HepG2 (cell line): Measurements from ENCODE around the gene NAV2. TPM values are rescaled to one million over a fixed set of nuclear protein-coding genes. Genes with fewer than 3 reads are reported as not detected.

ENCODE experiments used
- HES4 ChIP-seq: sonication (generic); formaldehyde crosslinking; IDR thresholded peaks from 2 replicates; pipeline ENCODE4 v1.9.0; 2021; ENCODE audit warnings: mild to moderate bottlenecking, missing genetic modification reagents, borderline replicate concordance
- HMG20A ChIP-seq: IDR thresholded peaks from 2 replicates; pipeline ENCODE4 v1.6.1; 2016; ENCODE audit warnings: borderline replicate concordance
- HOXA5 ChIP-seq: sonication (generic); formaldehyde crosslinking; IDR thresholded peaks from 2 replicates; pipeline ENCODE4 v1.4.0; 2020; ENCODE audit warnings: missing genetic modification reagents
- MEF2D ChIP-seq: sonication (generic); formaldehyde crosslinking; IDR thresholded peaks from 2 replicates; pipeline ENCODE4 v1.5.1; 2020; ENCODE audit warnings: mild to moderate bottlenecking, missing genetic modification reagents
- SP4 ChIP-seq: sonication (generic); formaldehyde crosslinking; IDR thresholded peaks from 2 replicates; pipeline ENCODE4 v1.8.1; 2023; ENCODE audit warnings: mild to moderate bottlenecking, missing genetic modification reagents
- STAG1 ChIP-seq: sonication (generic); formaldehyde crosslinking; IDR thresholded peaks from 2 replicates; pipeline ENCODE4 v1.4.0; 2020; ENCODE audit warnings: missing genetic modification reagents
- ZNF180 ChIP-seq: sonication (generic); formaldehyde crosslinking; IDR thresholded peaks from 2 replicates; pipeline ENCODE4 v1.4.0; 2020; ENCODE audit warnings: low read depth, missing genetic modification reagents, borderline replicate concordance
- ZNF724P ChIP-seq: sonication (generic); formaldehyde crosslinking; IDR thresholded peaks from 2 replicates; pipeline ENCODE4 v1.8.0; 2022; ENCODE audit warnings: missing genetic modification reagents, borderline replicate concordance
- ZNF775 ChIP-seq: sonication (generic); formaldehyde crosslinking; IDR thresholded peaks from 2 replicates; pipeline ENCODE4 v1.4.0; 2020; ENCODE audit warnings: missing genetic modification reagents, mild to moderate bottlenecking, moderate library complexity, borderline replicate concordance
- ZSCAN21 ChIP-seq: sonication (generic); formaldehyde crosslinking; IDR thresholded peaks from 2 replicates; pipeline ENCODE4 v1.8.0; 2022; ENCODE audit warnings: mild to moderate bottlenecking, missing genetic modification reagents, moderate library complexity, borderline replicate concordance
- polyA plus RNA-seq, 8 experiments: library from polyadenylated mRNA; depleted of rRNA in 3 of 8; stranded (reverse) in 7 of 8; unstranded in 1 of 8; fragments of >200 nt; fragmentation: Illumina TruSeq in 4 of 8; extraction: Trizol in 4 of 8; gene quantifications; 2 replicates each; pipeline versions ENCODE4 v1.2.1 to v1.2.3, GENCODE V29; 2011 to 2016; ENCODE audit warnings: low read depth in 4 of 8, missing spikeins in 1 of 8, mixed read lengths in 1 of 8; ENCODE audit not compliant: insufficient read depth in 1 of 8
- total RNA-seq, 5 experiments: library from RNA; depleted of rRNA; stranded (reverse); fragments of >200 nt; fragmentation: Illumina TruSeq; extraction: Trizol; gene quantifications; 2 replicates each; pipeline ENCODE4 v1.2.3, GENCODE V29; 2016; ENCODE audit warnings: low read depth in 1 of 5
- TF ChIP-seq, protein P1 (sequence below), 2 experiments: fragments of 450-650 bp in 1 of 2; sonication (generic) in 1 of 2; formaldehyde crosslinking in 1 of 2; IDR thresholded peaks; 2 replicates each; pipeline versions ENCODE4 v1.6.1 to v1.8.0; 2016 to 2022; ENCODE audit warnings: antibody characterized with exemption in 1 of 2, mild to moderate bottlenecking in 1 of 2, missing genetic modification reagents in 1 of 2
- TF ChIP-seq, protein P2 (sequence below): sonication (generic); formaldehyde crosslinking; IDR thresholded peaks from 2 replicates; pipeline ENCODE4 v1.4.0; 2020; ENCODE audit warnings: missing genetic modification reagents, borderline replicate concordance
- TF ChIP-seq, protein P3 (sequence below): sonication (generic); formaldehyde crosslinking; conservative IDR thresholded peaks from 2 replicates; pipeline ENCODE4 v1.8.0; 2022; ENCODE audit warnings: mild to moderate bottlenecking, moderate library complexity, missing genetic modification reagents
- TF ChIP-seq, protein P4 (sequence below): sonication (generic); formaldehyde crosslinking; IDR thresholded peaks from 2 replicates; pipeline ENCODE4 v1.4.0; 2020; ENCODE audit warnings: mild to moderate bottlenecking, missing genetic modification reagents

NAV2 gene
- total and polyA plus RNA-seq, 2 of the 13 experiments (the other 11 are each of a cell fraction or from before 2014, with no cell fraction given): 9.3 to 34.6 TPM

DNA sequence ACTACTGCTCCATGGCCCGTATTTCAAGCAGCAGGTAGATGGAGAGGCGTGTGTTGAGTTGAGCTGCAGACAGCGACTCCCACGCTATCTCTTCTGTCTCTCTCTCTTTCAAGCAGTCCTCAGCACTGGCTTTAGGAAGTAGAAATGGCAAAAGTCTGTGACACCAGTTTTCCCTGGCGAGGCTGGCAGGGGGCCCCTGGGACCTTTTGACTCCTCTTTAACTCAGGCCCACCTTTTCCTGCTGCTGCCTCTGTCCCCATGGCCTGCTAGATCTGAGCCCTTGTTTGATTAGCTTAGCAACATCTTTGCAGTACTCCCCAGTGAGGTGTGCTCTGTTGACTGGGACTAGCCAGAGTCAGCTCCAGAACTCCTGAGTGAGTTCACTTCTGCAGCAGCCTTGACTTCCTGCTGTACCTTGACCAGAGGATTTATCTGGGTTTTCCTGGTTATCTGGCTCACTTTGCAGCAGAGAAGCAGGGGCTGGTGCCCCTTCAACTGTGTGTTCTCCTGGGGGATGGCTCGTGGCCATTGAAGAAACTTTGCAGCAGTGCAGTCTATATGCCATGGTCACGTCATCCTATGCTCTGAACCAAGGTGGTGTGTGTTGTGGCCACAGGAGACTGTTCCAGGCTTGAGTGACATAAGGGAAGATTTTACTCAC, 263.8 kb downstream of the NAV2 start (continued):
- TF ChIP-seq, protein P1, sequence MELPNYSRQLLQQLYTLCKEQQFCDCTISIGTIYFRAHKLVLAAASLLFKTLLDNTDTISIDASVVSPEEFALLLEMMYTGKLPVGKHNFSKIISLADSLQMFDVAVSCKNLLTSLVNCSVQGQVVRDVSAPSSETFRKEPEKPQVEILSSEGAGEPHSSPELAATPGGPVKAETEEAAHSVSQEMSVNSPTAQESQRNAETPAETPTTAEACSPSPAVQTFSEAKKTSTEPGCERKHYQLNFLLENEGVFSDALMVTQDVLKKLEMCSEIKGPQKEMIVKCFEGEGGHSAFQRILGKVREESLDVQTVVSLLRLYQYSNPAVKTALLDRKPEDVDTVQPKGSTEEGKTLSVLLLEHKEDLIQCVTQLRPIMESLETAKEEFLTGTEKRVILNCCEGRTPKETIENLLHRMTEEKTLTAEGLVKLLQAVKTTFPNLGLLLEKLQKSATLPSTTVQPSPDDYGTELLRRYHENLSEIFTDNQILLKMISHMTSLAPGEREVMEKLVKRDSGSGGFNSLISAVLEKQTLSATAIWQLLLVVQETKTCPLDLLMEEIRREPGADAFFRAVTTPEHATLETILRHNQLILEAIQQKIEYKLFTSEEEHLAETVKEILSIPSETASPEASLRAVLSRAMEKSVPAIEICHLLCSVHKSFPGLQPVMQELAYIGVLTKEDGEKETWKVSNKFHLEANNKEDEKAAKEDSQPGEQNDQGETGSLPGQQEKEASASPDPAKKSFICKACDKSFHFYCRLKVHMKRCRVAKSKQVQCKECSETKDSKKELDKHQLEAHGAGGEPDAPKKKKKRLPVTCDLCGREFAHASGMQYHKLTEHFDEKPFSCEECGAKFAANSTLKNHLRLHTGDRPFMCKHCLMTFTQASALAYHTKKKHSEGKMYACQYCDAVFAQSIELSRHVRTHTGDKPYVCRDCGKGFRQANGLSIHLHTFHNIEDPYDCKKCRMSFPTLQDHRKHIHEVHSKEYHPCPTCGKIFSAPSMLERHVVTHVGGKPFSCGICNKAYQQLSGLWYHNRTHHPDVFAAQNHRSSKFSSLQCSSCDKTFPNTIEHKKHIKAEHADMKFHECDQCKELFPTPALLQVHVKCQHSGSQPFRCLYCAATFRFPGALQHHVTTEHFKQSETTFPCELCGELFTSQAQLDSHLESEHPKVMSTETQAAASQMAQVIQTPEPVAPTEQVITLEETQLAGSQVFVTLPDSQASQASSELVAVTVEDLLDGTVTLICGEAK (IDR thresholded peaks at IDR 0.05): no peak
- TF ChIP-seq, protein P1 (CRISPR knock-in tag; IDR thresholded peaks at IDR 0.05): no peak; the same call in 1 of the 2 replicates
- TF ChIP-seq MEF2D (CRISPR knock-in tag) (peak; percentile 73; the same call in 1 of the 2 replicates), HES4 (CRISPR knock-in tag) (no peak), HMG20A (peak; percentile 26; the same call in 1 of the 2 replicates), ZNF180 (no peak), ZNF775 (CRISPR knock-in tag) (no peak), SP4 (CRISPR knock-in tag) (no peak), ZNF724P (CRISPR knock-in tag) (no peak), HOXA5 (CRISPR knock-in tag) (no peak), STAG1 (CRISPR knock-in tag) (peak; percentile 22), ZSCAN21 (no peak; the same call in 1 of the 2 replicates)
- TF ChIP-seq, protein P2, sequence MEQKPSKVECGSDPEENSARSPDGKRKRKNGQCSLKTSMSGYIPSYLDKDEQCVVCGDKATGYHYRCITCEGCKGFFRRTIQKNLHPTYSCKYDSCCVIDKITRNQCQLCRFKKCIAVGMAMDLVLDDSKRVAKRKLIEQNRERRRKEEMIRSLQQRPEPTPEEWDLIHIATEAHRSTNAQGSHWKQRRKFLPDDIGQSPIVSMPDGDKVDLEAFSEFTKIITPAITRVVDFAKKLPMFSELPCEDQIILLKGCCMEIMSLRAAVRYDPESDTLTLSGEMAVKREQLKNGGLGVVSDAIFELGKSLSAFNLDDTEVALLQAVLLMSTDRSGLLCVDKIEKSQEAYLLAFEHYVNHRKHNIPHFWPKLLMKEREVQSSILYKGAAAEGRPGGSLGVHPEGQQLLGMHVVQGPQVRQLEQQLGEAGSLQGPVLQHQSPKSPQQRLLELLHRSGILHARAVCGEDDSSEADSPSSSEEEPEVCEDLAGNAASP (CRISPR knock-in tag): no peak
- TF ChIP-seq, protein P3, sequence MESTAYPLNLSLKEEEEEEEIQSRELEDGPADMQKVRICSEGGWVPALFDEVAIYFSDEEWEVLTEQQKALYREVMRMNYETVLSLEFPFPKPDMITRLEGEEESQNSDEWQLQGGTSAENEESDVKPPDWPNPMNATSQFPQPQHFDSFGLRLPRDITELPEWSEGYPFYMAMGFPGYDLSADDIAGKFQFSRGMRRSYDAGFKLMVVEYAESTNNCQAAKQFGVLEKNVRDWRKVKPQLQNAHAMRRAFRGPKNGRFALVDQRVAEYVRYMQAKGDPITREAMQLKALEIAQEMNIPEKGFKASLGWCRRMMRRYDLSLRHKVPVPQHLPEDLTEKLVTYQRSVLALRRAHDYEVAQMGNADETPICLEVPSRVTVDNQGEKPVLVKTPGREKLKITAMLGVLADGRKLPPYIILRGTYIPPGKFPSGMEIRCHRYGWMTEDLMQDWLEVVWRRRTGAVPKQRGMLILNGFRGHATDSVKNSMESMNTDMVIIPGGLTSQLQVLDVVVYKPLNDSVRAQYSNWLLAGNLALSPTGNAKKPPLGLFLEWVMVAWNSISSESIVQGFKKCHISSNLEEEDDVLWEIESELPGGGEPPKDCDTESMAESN (CRISPR knock-in tag): no peak
- TF ChIP-seq, protein P4, sequence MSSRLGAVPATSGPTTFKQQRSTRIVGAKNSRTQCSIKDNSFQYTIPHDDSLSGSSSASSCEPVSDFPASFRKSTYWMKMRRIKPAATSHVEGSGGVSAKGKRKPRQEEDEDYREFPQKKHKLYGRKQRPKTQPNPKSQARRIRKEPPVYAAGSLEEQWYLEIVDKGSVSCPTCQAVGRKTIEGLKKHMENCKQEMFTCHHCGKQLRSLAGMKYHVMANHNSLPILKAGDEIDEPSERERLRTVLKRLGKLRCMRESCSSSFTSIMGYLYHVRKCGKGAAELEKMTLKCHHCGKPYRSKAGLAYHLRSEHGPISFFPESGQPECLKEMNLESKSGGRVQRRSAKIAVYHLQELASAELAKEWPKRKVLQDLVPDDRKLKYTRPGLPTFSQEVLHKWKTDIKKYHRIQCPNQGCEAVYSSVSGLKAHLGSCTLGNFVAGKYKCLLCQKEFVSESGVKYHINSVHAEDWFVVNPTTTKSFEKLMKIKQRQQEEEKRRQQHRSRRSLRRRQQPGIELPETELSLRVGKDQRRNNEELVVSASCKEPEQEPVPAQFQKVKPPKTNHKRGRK (CRISPR knock-in tag): no peak
